NCI-H2029 treated with DMSO at 0.1 percent for 48 hours (cell line): ENCODE measurements around the gene SPSB3.
A peak's percentile ranks its signal among the peaks of the same experiment; 100 is the strongest.

Experiments used
- DNase-seq: peaks from one replicate; lab custom pipeline; 2025; lab: John Stamatoyannopoulos, UW

Gene SPSB3

GRCh38 chr16:1775006-1775845 is 7.1 kb downstream of the SPSB3 start:
- DNase-seq, result no peak

DNA sequence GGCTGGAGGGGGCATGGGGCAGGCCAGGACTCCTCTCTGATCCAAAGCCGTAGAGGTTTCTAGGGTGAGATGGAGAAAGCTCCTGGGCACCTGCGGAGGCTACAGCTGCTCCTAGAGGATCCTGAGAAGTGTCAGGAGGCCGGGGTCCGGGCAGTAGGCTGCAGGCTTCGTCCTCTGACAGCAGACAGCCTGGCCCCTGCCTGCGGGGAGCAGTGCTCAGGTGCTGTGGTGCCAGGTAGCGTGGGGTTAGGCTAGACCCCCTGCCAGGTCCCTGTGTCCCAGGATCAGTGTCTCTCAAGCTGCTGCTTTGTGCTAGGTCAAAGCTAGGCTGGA is 8.0 kb downstream of the SPSB3 start:
- no peak for DNase-seq

GRCh38 chr16:1773703-1774447 is 8.5 kb downstream of the SPSB3 start:
- DNase-seq, result no peak

DNA sequence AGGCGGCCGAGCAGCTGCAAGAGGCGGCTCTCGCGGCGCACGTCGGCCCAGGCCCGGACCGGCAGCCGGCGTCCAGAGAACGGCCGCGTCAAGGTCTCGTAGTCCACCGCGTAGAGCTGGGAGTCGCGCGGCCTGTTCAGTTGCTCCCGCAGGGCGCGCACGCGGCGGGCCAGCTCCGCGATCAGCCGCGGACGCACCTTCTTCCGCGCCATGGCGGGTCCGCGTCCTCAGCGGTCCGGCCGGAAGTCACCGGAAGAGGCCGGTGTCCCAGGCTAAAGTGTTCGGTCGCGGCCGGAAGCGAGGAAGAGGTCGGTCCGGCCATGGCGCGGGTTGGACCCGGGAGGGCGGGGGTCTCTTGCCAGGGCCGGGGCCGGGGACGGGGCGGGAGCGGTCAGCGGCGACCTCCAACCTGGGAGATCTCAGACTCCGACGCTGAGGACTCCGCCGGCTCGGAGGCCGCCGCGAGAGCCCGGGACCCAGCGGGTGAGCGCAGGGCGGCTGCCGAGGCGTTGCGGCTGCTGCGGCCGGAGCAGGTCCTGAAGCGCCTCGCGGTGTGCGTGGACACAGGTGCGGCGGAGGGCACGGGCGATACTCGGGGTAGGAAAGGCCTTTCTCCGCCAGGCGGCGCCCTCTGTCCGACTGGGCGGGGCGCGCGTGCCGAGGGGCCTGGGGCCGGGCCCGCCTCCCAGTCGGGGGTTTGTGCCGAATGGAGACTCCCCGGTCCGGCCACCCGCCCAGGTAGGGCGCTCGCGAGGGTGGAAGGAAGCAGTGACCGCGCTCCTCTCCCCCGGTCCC is 9.3 kb downstream of the SPSB3 start, which contains the start of gene MRPS34:
Gene MRPS34 (minus strand): TSS at position 227 of the 795 bp plus-strand sequence. CDS start 15 bp downstream, at position 212.
- DNase-seq, result peak; percentile 13

- no peak for DNase-seq
These were observed 9.9 kb downstream of the SPSB3 start, which contains the start of gene EME2 for GRCh38 chr16:1772362-1772907. EME2 (plus strand) TSS chr16:1772810; CDS start chr16:1773228, 418 bp downstream.

GRCh38 chr16:1771864-1772361 is 10.5 kb downstream of the SPSB3 start:
- no peak for DNase-seq

DNA sequence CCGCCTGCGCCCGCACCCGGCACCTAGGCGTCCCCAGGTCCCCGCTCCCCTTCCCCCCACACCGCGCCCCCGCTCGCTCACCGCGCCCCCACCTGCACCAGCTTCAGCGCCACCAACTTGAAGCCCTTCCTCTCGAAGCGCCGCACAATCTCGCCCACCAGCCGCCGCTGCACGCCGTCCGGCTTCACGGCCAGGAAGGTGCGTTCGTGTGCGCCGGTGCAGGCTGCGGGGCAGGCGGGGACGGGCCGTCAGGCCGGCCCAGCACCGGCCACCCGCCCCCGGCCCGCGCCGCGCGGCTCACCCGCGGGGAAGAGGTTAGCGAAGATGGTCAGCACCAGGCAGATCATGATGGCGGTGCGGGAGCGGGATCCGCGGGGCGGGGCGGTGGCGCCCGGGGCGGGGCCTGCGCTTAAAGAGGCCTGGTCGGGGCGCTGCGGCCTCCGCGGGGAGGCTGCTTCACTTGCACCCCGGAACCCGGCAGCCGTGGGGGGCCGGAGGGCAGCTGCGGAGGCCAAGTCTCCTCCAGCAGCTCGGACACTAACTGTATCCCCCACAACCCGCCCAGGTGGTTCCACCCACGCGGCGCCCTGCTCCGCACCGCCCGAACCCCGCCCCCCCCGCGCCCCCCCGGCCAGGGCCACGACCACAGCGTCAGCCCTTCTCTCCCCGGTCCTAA is 11.0 kb downstream of the SPSB3 start, which contains the start of gene NME3:
Gene NME3 (minus strand): TSS at position 356 of the 676 bp plus-strand sequence. CDS start 9 bp downstream, at position 347.
- DNase-seq, result no peak

DNA sequence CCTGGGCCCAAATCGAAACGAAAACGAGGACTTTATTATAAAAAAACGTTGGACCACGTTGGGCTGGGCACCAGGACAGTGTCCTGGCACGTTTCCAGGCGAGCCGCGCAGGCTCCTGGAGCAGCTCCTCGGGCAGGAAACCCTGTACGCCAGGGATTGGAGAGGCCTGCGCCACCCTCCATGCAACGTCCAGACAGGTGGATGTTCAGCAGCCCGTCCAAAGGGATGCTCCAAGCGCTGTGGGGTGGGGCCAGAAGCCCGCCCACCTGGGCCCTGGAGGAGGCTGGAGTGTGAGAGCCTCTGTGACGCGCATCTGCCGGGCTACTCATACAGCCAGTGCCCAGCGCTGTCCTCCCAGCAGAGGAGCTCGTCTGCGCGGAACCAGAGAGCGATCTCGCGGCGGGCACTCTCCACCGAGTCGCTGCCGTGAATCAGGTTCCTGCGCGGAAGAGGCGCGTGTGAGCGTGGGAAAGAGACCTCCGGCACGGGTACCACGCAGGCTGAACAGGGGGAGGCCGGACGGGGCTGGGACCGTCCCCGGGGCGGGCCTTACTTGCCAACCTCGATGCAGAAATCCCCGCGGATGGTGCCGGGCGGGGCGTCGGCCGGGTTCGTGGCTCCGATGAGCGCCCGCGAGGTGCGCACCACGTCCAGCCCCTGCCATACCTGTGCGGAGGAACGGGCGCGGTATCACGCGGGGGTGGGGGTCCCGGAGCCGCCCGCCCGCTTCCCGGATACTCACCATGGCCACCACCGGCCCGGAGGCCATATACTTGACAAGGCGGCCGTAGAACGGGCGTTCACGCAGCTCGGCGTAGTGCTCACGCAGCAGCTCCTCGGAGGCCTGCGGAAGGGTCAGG is 11.8 kb downstream of the SPSB3 start:
- DNase-seq, result peak; percentile 65

DNA sequence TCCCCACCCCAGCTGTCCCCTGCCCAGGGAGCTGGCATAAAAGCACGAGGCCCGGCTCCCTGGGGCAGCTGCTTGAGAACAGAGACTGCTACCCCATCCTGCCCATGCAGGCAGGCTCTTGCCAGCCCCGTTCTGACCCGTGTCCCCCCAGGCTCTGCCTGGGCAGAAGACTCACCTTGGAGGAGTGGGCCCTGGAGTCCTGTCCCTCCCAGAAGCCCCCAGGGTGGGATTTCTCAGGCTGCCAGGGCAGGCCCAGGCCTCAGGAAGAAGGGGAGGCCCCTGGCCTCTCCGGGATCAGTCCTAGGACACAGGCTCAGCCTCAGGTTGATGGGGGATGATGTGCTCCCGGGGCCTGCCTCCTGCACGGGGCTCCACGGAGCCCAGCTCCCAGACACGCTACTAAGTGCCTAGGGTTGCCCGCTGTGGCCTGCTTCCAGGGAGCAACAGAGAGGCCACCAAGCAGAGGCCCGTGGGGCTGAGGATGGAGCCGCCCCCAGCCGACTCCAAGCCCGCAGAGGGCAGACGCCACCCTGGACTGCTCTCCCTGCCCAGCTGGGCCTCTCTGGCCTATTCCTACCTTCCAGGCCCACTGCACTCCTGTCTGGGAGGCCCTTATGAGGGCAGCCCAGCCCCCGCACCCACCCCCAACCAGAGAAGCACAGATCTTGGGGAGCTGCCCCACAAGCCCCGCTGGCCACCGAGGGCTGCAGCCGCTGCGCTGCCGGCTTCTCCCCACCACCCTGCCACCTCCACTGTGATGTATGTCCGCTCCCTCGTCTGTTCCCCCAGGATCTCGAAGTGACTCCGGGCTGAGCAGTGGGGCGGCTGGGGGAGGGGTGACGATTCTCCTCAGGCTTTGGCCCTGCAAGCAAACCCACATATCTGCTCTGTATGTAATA is 12.7 kb downstream of the SPSB3 start:
- DNase-seq, result no peak

- no peak for DNase-seq
These were observed 13.5 kb downstream of the SPSB3 start for GRCh38 chr16:1768767-1769401.

DNA sequence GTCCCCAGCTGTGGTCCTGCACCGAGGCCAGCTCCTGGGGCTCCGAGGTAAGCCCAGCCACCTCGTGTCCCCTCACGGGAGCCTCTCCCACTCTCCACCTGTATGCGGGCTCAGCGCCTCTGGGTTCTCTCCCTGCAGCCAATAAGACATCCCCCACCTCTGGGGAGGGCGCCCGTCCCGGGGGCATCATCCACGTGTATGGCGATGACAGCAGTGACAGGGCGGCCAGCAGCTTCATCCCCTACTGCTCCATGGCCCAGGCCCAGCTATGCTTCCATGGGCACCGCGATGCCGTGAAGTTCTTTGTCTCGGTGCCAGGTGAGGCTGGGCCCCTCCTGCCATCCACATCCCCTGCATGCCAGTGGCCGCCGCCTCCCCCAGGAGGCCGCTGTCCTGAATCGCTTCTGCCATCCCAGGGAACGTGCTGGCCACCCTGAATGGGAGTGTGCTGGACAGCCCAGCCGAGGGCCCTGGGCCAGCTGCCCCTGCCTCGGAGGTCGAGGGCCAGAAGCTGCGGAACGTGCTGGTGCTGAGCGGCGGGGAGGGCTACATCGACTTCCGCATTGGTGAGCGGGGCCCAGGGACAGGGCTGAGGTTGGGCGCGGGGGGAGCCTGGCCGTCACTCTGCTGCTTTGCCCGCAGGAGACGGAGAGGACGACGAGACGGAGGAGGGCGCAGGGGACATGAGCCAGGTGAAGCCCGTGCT is 14.2 kb downstream of the SPSB3 start:
- no peak for DNase-seq

GRCh38 chr16:1767116-1767994 is 15.0 kb downstream of the SPSB3 start:
- DNase-seq, result no peak

DNA sequence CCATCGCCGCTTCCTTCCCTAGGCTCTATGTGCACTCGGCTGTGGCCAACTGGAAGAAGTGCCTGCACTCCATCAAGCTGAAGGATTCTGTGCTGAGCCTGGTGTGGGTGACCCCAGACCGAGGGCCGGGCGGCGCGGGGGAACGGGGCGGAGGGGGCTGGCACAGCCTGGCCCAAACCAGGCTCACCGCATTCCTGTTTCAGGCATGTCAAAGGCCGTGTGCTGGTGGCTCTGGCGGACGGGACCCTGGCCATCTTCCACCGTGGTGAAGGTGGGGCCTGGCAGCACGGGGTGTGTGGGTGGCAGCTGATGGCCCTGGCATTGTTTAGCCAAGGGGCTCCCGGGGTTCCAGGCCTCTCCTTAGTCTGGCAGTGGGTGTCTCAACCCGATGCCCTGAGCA is 15.7 kb downstream of the SPSB3 start:
- DNase-seq, result no peak

- DNase-seq, result no peak
These were observed 16.1 kb downstream of the SPSB3 start for GRCh38 chr16:1766231-1766630.

DNA sequence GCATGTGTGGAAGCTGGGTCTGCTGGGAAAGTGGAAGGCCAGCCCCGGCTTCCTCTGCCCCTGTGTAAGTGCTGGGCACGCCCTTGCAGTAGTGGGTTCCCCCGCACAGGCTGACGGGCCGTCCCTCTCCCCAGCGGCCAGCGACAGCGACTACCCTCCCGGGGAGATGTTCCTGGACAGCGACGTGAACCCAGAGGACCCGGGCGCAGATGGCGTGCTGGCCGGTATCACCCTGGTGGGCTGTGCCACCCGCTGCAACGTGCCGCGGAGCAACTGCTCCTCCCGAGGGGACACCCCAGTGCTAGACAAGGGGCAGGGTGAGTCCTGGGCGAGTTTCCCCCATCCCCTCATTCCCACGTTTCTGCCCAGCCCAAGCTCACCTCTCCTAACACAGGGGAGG is 16.5 kb downstream of the SPSB3 start:
- DNase-seq, result no peak

DNA sequence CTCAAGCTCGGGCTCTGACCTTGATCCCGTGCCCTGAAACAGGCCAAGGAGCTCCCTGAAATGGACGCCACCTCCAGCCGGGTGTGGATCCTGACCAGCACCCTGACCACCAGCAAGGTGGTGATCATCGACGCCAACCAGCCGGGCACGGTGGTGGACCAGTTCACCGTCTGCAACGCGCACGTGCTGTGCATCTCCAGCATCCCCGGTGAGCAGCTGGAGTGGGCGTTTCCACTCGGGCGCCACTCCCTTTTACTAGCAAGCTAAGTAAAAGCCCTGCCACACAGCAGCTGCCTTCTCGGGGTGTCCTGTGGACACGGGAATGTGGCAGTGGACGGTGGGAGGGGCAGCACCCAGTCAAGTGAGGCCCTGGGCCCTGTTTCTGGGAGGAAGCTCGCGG is 17.4 kb downstream of the SPSB3 start:
- DNase-seq, result no peak
